ENCODE data around the gene GFER.

DNA sequence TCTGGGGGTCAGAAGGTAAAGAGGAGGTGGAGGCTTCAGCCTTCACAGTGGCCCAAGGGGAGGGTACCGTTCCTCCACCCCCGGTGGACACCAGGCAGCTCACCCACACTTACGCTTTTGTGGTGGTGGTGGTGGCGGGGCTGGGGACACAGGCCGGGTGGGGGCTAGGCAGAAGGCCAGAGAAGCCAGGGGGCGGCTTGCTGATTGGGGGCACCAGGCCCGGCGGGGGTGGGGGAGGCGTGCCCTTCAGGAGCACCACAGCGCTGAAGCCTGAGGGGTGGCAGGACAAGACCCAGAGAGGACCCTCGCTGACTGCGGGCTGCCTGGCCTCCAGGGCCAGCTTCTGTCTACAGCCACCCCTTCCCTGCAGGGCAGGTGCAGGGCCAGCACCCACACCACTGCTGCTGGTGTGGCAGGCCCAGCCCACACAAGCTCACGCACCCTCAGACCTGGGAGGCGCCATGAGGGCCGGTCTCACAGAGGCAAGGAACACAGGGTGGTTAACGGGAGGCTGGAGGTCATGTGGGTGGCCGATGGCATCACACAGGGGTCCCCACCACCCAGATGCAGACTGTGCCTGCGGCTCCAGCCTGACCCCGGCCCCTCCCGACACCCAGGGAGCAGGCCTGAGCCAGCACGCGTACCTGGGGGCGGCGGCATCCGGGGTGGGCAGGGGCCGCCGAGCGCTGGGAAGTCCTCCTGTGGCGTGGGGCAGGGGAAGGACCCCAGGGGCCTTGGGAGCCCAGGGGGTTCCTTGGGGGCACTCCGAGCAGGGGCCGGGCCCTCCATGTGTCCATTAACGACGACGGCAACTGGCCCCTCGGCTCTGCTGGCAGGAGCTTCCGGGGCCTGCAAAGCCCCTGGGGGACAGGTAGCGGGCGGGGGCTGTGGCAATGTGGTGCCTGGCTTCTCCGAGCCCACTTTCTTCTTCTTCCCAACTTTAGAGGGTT, 15.1 kb downstream of the GFER start:
- TF ChIP-seq CTCF (IDR thresholded peaks at IDR 0.05): no peak
- no peak for TF ChIP-seq EZH2 (IDR thresholded peaks at IDR 0.05; ENCODE audit: borderline replicate concordance, insufficient read depth, low read depth, low read length, poor library complexity, severe bottlenecking)
